CD14-positive monocyte (primary cell): ENCODE results near the gene PAFAH1B2. TPM values are rescaled to one million over a fixed set of nuclear protein-coding genes. Genes with fewer than 3 reads are reported as not detected.
A peak's percentile ranks its signal among the peaks of the same experiment; 100 is the strongest.

Experiments
- DNase-seq, 3 donors: peaks; one replicate each; pipeline ENCODE4 v3.0.0-alpha.2; 2011 to 2022
- H2AFZ ChIP-seq: 2 replicates; pipeline ENCODE4 v1.6.0; 2012; ENCODE audit warnings: mild to moderate bottlenecking, low read depth, low read length, inconsistent platforms; ENCODE audit not compliant: insufficient read depth, poor library complexity, severe bottlenecking
- H3K27ac ChIP-seq, 2 donors: 1 replicate in 1 of 2; 2 replicates in 1 of 2; pipeline ENCODE4 v1.5.1; 2012 to 2013; ENCODE audit warnings: low read length in 2 of 2, control low read depth in 1 of 2, inconsistent platforms in 1 of 2, low read depth in 1 of 2, mild to moderate bottlenecking in 1 of 2
- H3K27me3 ChIP-seq, 2 donors: one replicate each; pipeline versions ENCODE4 v1.6.0 to v1.6.1; 2011 to 2013; ENCODE audit warnings: low read length in 2 of 2; ENCODE audit not compliant: control insufficient read depth in 2 of 2, insufficient read depth in 2 of 2
- H3K36me3 ChIP-seq, 2 donors: replicated peaks in 1 of 2; 1 replicate in 1 of 2; 2 replicates in 1 of 2; pipeline versions ENCODE4 v1.5.1 to v1.6.1; 2012 to 2013; ENCODE audit warnings: low read length in 2 of 2, control low read depth in 1 of 2, inconsistent platforms in 1 of 2, mild to moderate bottlenecking in 1 of 2; ENCODE audit not compliant: insufficient read depth in 2 of 2, control insufficient read depth in 1 of 2
- H3K4me1 ChIP-seq, 2 donors: 1 replicate in 1 of 2; 2 replicates in 1 of 2; pipeline versions ENCODE4 v1.5.1 to v1.6.1; 2012 to 2013; ENCODE audit warnings: low read length in 2 of 2, control low read depth in 1 of 2, inconsistent platforms in 1 of 2, mild to moderate bottlenecking in 1 of 2, moderate library complexity in 1 of 2; ENCODE audit not compliant: insufficient read depth in 2 of 2, control insufficient read depth in 1 of 2
- H3K4me2 ChIP-seq: replicated peaks from 2 replicates; pipeline ENCODE3; 2012; ENCODE audit warnings: low read length, moderate library complexity, mild to moderate bottlenecking; ENCODE audit not compliant: poor library complexity, severe bottlenecking; ENCODE audit errors: extremely low read depth
- H3K4me3 ChIP-seq, 3 experiments: fragments of 200-600 bp in 1 of 3; sonication (generic) in 1 of 3; replicated peaks in 1 of 3; 1 replicate in 2 of 3; 2 replicates in 1 of 3; pipeline ENCODE4 v1.5.1; 2011 to 2013; ENCODE audit warnings: low read length in 3 of 3, mild to moderate bottlenecking in 3 of 3, control low read depth in 2 of 3, low read depth in 2 of 3, inconsistent platforms in 1 of 3, moderate library complexity in 1 of 3
- H3K79me2 ChIP-seq: 2 replicates; pipeline ENCODE4 v1.6.0; 2012; ENCODE audit warnings: mild to moderate bottlenecking, control low read depth, inconsistent platforms, low read length, moderate library complexity; ENCODE audit not compliant: insufficient read depth
- H3K9ac ChIP-seq: 2 replicates; pipeline ENCODE4 v1.6.0; 2017; ENCODE audit warnings: low read length, mild to moderate bottlenecking; ENCODE audit not compliant: insufficient read depth, poor library complexity, severe bottlenecking
- H3K9me3 ChIP-seq, 2 donors: replicated peaks in 1 of 2; 1 replicate in 1 of 2; 2 replicates in 1 of 2; pipeline versions ENCODE4 v1.5.1 to v1.6.1; 2012 to 2013; ENCODE audit warnings: low read length in 2 of 2, control low read depth in 1 of 2; ENCODE audit not compliant: control insufficient read depth in 1 of 2, insufficient read depth in 1 of 2
- H4K20me1 ChIP-seq: 2 replicates; pipeline ENCODE4 v1.6.0; 2012; ENCODE audit warnings: mild to moderate bottlenecking, low read length, control low read depth, moderate library complexity; ENCODE audit not compliant: insufficient read depth
- H3K27ac Mint-ChIP-seq, 7 donors: one replicate each; pipeline ENCODE4 v1.8.0; 2020; ENCODE audit warnings: mild to moderate bottlenecking in 7 of 7, mixed read lengths in 7 of 7, moderate library complexity in 6 of 7, inconsistent platforms in 2 of 7
- H3K27me3 Mint-ChIP-seq, 3 donors: one replicate each; pipeline ENCODE4 v1.8.0; 2021 to 2022; ENCODE audit warnings: low read depth in 3 of 3, mild to moderate bottlenecking in 3 of 3, mixed read lengths in 3 of 3, moderate library complexity in 3 of 3, inconsistent platforms in 1 of 3
- H3K36me3 Mint-ChIP-seq, 2 donors: one replicate each; pipeline ENCODE4 v1.8.0; 2020; ENCODE audit warnings: mixed read lengths in 2 of 2, inconsistent platforms in 1 of 2, mild to moderate bottlenecking in 1 of 2
- H3K4me1 Mint-ChIP-seq: one replicate; pipeline ENCODE4 v1.8.0; 2020; ENCODE audit warnings: mild to moderate bottlenecking, mixed read lengths
- H3K4me3 Mint-ChIP-seq, 2 donors: one replicate each; pipeline ENCODE4 v1.8.0; 2020; ENCODE audit warnings: mild to moderate bottlenecking in 2 of 2, mixed read lengths in 2 of 2, moderate library complexity in 1 of 2
- H3K9me3 Mint-ChIP-seq, 7 donors: one replicate each; pipeline ENCODE4 v1.8.0; 2020 to 2022; ENCODE audit warnings: mixed read lengths in 7 of 7, mild to moderate bottlenecking in 6 of 7, moderate library complexity in 6 of 7, inconsistent platforms in 2 of 7
- WGBS: methylation state at CpG from one replicate; pipeline ENCODE4 v1.1.5; 2013; ENCODE audit warnings: missing lambda C conversion rate; ENCODE audit not compliant: insufficient coverage; 5-methylcytosine and 5-hydroxymethylcytosine counted together
- intact Hi-C, 2 donors: fragments of 100-400 bp; cut with micrococcal nuclease; formaldehyde crosslinking; loops; one replicate each; pipeline versions ENCODE4 v1.15.0 to v1.15.1; 2023
- polyA plus RNA-seq, 3 donors: library from polyadenylated mRNA; depleted of rRNA in 1 of 3; unstranded in 2 of 3; stranded (reverse) in 1 of 3; fragments of 300-500 nt in 2 of 3; fragments of >200 nt in 1 of 3; fragmentation: Illumina TruSeq in 2 of 3; gene quantifications; 1 replicate in 2 of 3; 2 replicates in 1 of 3; pipeline ENCODE4 v1.2.3, GENCODE V29; 2012 to 2021
- TF ChIP-seq, protein P1 (sequence below): fragments of 200-600 bp; IDR thresholded peaks from one replicate; pipeline ENCODE4 v1.8.0; 2022; ENCODE audit warnings: antibody characterized with exemption, mild to moderate bottlenecking

The PAFAH1B2 gene
- polyA plus RNA-seq, 3 donors, result 16.9 to 25.1 (median 23.7) TPM

DNA sequence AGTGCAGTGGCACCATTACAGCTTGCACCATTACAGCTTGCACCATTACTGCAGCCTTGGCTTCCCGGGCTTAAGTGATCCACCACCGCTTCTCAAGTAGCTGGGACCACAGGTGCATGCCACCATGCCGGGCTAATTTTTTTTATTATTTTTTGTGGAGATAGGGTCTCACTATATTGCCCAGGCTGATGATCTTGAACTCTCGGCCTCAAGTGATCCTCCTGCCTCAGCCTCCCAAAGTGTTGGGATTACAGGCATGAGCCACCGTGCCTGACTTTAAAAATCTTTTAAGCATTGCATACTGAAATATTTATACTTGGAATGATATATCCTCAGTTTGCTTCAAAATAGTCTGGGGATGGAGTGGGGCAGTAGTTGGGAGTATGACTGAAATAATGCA is 10.4 kb downstream of the PAFAH1B2 start:
- no peaks in the 10 kb centered on the region for H3K27me3 ChIP-seq
- intact Hi-C loops, result no loop called here
- peaks cover 0 to 2% (median 0%) of the 10 kb centered on the region in 7 donors for H3K9me3 Mint-ChIP-seq
- no peak overlapping the region for H3K27ac Mint-ChIP-seq
- no peak overlapping the region for H2AFZ ChIP-seq
- no peak overlapping the region for H3K4me3 ChIP-seq
- peaks cover 39 to 77% of the 10 kb centered on the region in 2 donors for H3K36me3 Mint-ChIP-seq
- H3K4me1 ChIP-seq, result no peaks in the 10 kb centered on the region
- H3K4me1 Mint-ChIP-seq, result peaks cover 12% of the 10 kb centered on the region
- peaks cover 100% of the 10 kb centered on the region for H4K20me1 ChIP-seq
- no peak overlapping the region for H3K9ac ChIP-seq
- no peaks in the 10 kb centered on the region for H3K27me3 Mint-ChIP-seq
- DNase-seq, result no peak
- H3K27ac ChIP-seq, result no peak overlapping the region
- no peaks in the 10 kb centered on the region for H3K9me3 ChIP-seq
- peaks cover 36 to 91% of the 10 kb centered on the region in 2 donors for H3K36me3 ChIP-seq
- WGBS, result no CpG with 5 or more reads among the region's 5 CpGs
- H3K79me2 ChIP-seq, result peaks cover 99% of the 10 kb centered on the region
- TF ChIP-seq, protein P1, sequence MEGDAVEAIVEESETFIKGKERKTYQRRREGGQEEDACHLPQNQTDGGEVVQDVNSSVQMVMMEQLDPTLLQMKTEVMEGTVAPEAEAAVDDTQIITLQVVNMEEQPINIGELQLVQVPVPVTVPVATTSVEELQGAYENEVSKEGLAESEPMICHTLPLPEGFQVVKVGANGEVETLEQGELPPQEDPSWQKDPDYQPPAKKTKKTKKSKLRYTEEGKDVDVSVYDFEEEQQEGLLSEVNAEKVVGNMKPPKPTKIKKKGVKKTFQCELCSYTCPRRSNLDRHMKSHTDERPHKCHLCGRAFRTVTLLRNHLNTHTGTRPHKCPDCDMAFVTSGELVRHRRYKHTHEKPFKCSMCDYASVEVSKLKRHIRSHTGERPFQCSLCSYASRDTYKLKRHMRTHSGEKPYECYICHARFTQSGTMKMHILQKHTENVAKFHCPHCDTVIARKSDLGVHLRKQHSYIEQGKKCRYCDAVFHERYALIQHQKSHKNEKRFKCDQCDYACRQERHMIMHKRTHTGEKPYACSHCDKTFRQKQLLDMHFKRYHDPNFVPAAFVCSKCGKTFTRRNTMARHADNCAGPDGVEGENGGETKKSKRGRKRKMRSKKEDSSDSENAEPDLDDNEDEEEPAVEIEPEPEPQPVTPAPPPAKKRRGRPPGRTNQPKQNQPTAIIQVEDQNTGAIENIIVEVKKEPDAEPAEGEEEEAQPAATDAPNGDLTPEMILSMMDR, result no peak
- no peak overlapping the region for H3K4me3 Mint-ChIP-seq
- no peak overlapping the region for H3K4me2 ChIP-seq

DNA sequence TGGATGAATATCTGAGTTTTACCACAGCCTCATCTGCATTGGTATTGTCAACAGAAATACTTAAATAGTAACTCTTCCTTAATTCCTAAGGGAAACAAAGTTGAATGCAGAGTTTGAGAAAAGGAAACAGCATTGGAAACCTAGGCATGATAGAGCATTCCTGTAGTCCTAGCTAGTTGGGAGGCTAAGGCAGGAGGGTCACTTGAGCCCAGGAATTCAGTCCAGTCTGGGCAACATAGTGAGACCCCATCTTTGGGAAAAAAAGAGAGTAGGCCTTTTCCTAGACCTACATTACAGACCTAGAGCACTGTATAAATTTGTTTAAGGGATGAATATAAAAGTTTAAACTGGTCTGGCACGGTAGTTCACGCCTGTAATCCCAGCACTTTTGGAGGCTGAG is 13.4 kb downstream of the PAFAH1B2 start:
- TF ChIP-seq, protein P1, result no peak
- no peak overlapping the region for H3K4me3 Mint-ChIP-seq
- H3K4me2 ChIP-seq, result no peak overlapping the region
- no CpG with 5 or more reads among the region's 2 CpGs for WGBS
- peaks cover 57 to 97% of the 10 kb centered on the region in 2 donors for H3K36me3 ChIP-seq
- no peaks in the 10 kb centered on the region for H3K27me3 Mint-ChIP-seq
- no peaks in the 10 kb centered on the region for H3K27me3 ChIP-seq
- no peaks in the 10 kb centered on the region for H3K9me3 ChIP-seq
- H3K4me3 ChIP-seq, result no peak overlapping the region
- peaks cover 6% of the 10 kb centered on the region for H3K4me1 Mint-ChIP-seq
- H4K20me1 ChIP-seq, result peaks cover 99% of the 10 kb centered on the region
- H2AFZ ChIP-seq, result no peak overlapping the region
- H3K79me2 ChIP-seq, result peaks cover 96% of the 10 kb centered on the region
- no peak for DNase-seq
- peaks cover 52 to 89% of the 10 kb centered on the region in 2 donors for H3K36me3 Mint-ChIP-seq
- intact Hi-C loops, result no loop called here
- H3K27ac Mint-ChIP-seq, result peak overlapping the region in 1 of 7 donors; percentile 46
- no peaks in the 10 kb centered on the region for H3K4me1 ChIP-seq
- no peak overlapping the region for H3K9ac ChIP-seq
- H3K9me3 Mint-ChIP-seq, result no peaks in the 10 kb centered on the region
- no peak overlapping the region for H3K27ac ChIP-seq
